DND-41 (cell line): Measurements from ENCODE around the gene AKAP13.

ENCODE experiments used
- CTCF ChIP-seq: IDR thresholded peaks from 2 replicates; pipeline ENCODE4 v1.5.1; 2012; ENCODE audit warnings: borderline replicate concordance, low read length, moderate library complexity, mild to moderate bottlenecking; ENCODE audit not compliant: poor library complexity, severe bottlenecking; ENCODE audit errors: extremely low read depth
- EZH2 ChIP-seq: IDR thresholded peaks from 3 replicates; pipeline ENCODE4 v1.6.1; 2012; ENCODE audit warnings: borderline replicate concordance, low read depth, mild to moderate bottlenecking, moderate library complexity, low read length, inconsistent platforms; ENCODE audit not compliant: severe bottlenecking

DNA sequence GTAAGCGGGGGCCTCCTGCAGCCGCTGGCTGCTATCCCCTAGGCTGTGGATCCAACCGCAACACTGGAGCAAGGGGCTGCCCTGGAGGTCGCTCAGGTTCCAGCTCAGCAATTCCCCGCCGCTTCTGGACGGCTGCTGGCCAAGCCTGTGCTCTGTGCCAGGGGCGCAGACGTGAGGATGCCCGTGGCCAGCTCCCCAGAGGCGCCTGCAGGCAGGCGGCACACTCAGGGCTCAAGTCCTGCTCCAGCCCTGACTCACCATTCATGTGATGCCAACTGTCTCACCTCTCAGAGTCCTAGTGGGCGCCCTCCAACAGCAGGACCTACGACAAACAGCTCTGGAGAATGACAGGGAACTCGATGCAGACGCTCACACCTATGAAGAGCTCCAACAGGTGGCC lies 382.8 kb downstream of the AKAP13 start:
- TF ChIP-seq CTCF = no peak
- TF ChIP-seq EZH2 = no peak
